ENCODE results near the gene MARK1.

MARK1 gene

DNA sequence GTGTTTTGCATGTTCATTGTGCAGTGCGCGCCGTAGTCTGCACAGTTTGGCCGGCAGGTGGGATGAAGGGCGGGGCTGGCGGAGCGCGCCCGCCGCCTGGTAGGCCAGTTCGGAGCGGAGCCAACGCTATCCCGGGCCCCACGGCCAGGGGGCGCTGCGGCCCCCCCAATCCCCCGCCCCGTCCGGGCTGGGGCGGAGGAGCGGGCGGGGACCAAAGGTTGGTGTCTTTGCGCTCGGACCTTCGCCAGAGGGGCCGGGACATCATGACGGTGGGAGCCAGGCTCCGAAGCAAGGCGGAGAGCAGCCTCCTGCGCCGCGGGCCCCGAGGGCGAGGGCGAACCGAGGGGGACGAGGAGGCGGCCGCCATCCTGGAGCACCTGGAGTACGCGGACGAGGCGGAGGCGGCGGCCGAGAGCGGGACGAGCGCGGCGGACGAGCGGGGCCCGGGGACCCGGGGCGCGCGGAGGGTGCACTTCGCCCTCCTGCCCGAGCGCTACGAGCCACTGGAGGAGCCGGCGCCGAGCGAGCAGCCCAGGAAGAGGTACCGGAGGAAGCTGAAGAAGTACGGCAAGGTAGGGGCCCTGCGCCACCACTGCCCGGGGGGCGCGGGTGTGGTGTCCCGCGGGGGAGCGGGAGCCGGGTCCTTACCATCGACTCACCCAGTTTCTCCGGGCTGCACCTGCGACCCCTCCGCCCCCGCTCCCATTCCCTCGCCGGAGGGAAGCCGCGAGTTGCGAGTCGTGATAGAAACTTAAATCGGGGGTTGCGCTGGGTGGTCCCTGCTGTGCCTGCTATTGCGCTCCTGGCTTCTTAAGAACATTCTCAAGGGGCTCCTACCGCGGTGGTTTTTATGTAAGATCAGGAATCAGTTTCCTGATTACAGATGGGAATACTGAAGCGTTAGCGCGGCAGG lies 162.5 kb downstream of the MARK1 start, which contains the start of gene C1orf115:
C1orf115 (plus strand) TSS at position 224 of the 913 bp plus-strand sequence; CDS start at position 264, 40 bp downstream.
- peak; percentile 78 for DNase-seq (ENCODE audit: low spot score)

DNA sequence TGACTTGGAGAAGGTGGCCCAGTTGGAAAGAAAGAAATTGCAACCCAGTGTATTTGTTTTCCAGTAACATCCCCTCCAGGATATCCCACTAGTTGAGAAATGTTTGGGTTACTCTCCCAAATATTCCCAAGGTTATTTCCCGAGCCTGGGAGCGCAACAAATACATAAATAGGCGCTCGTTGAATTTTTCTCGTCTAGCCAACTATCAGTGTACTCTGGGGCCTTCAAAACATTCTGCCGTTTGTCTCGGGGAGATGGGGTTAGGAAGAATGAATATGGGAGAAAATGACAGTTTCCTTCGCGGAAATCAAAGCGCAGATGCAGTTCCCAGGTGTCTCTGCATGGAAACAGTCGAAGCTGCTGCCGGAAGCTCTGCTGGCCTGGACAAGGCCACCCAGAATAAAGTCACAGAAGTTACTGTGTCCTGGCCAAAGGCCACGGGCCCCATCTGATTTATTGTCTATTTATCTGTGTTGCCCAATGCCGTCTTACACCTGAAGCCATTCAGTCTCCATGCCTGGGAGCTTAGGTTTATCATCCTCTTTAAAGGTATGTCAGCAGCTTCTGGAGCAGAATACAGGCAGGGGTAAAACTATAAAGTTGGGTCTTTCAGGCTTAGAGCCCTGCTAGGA lies 163.2 kb downstream of the MARK1 start:
- DNase-seq (ENCODE audit: low spot score): no peak

DNA sequence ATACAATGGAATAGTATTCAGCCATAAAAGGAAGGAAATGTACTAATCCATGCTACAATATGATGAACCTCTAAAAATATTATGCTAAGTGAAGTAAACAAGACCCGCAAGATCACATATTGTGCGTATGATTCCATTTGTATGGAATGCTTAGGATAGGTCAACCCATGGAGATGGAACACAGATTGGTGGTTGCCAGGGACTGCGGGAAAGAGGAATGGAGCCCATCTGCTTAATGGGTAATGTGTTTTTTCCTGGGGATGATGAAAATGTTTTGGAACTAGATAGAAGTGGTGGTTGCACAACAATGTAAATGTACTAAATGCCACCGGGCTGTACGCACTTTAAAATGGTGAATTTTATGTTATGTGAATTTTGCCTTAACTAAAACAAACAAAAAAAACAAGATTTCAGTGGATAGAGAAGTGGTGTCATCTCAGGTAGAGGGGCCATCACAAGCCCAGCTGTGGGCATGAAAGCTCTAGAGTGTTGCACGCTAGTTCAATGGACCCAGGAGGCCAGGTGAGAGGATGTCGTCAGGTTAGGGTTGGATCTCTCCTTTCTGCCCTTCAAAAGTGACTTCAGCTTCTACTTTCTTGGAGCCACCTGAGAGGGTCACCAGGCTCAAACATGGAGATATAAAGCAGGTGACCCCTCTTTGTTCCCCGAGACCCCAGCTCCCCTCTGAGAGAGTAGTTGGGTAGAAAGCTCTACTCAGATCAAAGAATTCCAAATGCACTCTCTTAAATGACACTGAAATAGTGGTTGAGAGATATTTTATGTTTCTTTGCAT lies 164.7 kb downstream of the MARK1 start:
- DNase-seq (ENCODE audit: low spot score): peak; percentile 36

DNA sequence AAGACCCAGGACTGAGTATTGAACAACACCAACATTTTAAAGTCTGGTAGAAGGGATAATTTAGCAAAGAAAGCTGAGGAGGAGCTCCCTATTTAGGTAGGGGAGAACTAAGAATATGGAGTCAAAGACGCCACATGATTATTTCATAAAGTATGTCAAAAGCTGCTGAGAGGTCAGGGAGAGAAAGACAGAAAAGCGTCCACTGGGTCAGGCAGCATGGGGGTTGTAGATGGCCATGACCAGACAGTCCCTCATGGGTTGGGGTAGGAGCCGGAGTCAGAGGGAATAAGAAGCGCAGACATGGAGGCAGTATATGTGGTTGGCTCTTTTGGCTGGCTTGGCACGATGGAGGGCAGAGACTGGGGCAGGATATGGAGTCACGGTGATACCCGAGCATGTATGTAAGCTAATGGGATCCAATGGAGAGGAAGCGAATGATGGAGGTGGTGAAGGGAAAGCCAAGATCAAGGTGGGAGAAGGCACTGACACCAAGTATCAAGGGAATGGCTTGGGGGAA lies 167.0 kb downstream of the MARK1 start:
- no peak for DNase-seq (ENCODE audit: low spot score)

DNA sequence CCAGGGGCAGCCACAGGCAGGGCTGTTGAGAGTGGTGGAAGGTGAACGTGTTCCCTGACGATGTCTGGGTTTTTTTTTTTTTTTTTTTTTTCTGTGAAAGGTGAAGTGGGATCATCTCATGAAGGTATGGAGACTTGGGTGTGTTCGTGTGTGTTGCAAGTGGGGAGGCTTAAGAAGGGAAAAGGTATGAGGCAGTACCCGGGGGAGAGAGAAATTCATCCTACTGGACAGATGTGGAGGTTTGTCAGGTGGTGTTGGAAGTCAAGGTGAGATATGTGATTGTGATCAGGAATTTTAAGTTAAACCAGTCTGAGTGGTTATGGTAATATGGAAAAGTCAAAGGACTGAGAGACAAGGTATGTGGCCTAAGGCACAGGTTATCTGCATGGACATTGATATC lies 167.5 kb downstream of the MARK1 start:
- no peak for DNase-seq (ENCODE audit: low spot score)

DNA sequence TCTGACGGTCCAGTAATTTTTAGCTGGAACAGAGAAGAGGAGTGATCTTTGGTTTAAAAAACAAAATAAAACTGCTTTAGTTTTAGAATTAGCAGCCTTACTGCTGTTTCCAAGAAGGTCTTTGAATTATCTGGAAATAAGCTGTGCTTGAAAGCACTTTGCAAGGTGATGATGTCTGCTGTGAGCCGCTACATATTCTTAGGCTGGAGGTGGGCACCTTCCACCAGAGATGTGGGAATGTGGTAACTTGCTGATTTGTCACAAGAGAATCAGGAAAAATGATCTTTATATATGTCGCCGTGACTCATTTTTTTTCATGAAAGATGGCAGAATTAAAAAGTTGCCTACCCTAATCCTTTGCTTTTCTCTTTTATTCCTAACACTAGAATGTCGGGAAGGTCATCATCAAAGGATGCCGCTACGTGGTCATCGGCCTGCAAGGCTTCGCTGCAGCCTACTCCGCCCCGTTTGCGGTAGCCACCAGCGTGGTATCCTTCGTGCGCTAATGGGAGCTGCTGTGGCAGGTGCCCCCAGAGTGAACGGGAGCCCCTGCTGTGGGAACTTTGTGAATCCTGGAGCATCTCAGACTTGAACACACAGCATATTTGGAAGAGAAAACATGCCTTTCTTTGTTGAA lies 168.4 kb downstream of the MARK1 start:
- DNase-seq (ENCODE audit: low spot score): no peak

DNA sequence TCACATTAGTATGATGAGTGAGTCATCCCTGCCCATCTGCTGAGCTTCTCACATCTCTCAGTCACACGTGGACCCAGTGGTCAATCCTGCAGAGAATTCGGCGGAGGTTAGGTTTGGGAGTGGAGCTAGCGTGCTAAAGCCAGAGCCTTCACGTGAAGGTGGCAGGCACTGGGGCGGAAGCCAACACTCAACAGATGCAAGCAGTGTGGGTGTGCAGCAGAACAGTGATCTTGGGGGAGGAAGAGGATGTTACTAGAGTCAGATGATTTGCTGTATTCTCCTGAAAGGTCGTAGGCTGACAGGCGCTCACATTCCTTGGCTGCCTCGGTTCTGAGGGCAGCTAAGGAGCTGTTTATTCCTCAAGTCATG lies 168.9 kb downstream of the MARK1 start:
- peak; percentile 43 for DNase-seq (ENCODE audit: low spot score)

DNA sequence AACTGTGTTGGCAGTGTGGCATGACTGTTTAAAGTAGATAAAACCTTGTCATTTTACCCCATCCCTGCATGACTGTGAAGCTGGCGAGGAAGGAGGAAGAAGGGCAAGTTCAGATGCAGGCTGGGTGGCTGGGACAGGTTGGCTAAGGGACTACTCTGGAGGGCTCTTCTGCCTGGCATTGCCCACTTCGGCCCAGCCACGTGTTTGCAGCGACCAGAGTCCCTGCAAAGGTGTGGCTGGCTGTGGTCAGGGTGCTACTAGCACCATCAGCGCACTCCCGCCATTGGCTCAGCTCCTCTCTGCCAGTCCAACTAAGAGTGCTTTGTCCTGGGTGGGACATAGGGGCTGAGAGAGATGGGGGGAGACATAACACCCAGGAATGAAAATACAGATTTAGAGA lies 169.4 kb downstream of the MARK1 start:
- DNase-seq (ENCODE audit: low spot score): no peak

DNA sequence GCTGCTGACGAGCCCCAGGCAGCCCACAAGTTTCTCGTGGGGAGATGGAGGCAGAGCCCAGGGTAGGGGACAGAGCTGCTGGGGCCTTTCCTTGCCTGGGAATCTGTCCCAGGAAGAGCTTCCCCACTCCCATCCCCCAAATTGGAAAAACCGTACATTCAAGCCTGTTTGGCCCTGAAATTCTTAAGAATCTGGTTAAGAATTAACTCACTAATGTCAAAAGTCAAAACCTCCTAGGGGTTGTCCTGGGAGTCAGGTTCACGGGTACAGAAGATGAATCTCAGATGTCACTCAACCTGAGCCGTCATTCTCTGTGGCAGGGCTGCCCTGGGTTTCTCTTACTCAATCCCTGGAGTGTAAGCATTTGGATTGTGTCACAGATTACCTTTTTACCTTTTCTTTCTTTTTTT lies 170.7 kb downstream of the MARK1 start:
- DNase-seq (ENCODE audit: low spot score): no peak

DNA sequence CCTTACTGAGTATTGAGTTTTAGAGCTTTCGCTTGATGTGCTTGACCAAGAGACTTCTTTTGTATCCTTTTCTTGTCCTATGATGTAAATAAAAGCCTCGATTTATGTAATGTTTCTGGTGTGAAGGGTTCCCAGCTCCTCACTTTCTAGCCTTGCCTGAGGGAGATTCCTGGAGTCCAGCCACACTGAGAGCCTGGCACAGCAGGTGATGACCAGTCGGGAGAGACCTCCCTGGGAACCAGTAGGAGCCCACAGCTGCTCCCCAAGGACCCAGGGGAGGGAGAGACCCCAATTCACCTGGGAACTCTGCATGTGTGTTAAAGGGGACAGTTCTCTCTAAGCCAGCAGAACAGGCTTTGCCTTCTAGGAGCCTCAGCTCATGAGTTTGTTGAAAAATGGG lies 171.1 kb downstream of the MARK1 start:
- no peak for DNase-seq (ENCODE audit: low spot score)

DNA sequence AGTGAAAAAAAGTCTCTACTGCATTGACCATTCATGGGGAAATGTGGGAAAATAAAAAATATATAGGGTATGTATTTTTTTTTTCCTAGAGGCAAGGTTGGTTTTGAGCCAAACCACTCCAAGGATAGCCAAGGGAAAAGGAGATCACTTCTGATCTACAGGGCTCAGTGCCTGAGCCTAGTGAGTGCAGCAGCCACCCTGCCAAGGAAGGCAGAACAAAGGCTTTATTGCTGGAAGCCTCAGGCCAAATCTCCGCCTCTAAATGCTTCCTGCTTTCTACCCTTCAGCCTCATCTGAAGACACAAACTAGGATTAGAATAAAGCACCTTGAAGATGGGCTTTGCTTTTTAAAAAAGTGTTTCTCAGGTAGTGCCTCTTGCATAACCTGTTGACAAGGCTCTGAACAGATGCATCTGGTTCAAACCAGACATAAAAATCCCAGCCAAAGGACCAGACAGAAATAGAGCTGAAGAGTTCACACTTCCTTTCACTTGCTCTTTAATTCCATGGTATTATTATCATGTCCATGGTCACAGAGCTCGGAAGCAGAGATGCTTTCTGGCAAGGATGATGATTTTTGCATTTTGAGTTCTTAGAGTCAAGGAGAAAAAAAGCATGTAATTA lies 172.7 kb downstream of the MARK1 start:
- DNase-seq (ENCODE audit: low spot score): no peak

DNA sequence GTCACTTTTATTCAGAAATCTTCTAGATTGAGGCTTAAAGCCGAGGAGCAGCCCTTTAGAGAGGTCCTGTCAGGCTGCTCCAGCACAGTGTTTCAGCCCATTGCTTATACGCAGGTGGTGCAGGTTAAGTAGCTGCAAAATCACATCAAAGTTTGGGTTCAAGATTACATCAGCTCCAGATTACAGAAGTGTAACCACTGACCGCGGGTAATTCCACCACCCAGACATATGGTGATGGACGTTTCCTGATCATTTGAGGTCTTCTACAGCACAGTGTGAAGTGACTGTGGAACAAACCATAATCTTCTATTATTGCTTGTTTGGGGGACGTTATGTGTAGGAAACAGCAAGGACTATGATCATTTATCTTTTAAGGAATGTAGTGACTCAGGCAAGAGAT lies 174.0 kb downstream of the MARK1 start:
- DNase-seq (ENCODE audit: low spot score): no peak

DNA sequence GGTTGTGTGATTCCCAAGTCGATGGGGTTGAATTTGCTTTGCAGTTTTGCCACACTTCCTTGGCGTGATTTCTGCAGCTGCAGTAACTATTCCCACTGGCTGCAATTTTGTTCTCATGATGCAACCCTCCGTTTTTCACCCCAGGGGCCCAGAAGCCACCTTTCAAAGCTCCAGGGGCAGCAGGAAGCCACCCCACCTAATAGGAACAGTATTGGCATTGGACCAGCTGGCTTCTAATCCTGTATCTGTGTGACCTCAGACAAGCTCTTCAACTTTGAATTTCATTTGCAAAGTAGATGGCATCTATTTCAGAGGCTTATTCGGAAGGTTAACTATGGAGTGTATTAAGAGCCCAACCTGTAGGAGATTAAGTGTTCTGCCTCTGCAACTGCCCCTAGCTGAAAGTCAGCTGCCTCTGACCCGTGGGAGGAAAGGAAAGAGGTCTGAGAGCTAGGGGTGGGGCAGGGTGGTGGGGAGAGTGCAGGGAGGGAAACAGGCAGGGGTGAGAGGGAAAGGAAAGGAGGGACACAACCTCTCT lies 174.9 kb downstream of the MARK1 start:
- no peak for DNase-seq (ENCODE audit: low spot score)

DNA sequence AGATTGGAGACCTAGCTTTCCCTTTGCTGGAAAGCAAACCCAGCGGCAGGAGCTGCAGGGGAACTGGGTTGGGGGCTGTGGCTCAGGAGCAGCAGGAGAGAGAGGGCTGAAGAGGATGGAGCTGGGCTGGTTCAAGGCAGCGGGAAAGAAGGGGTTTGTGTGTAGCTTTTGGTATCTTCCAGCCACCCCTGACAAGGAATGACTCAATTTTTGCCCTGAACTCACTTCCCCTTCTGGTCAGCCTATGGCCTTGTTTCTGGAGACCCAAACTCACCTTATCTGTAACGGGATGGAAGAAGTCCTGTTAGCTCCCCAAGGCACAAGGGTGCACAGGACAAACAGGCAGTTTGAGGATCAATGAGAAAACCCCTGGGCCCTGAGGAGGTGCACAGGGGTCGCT lies 175.4 kb downstream of the MARK1 start:
- DNase-seq (ENCODE audit: low spot score): no peak

DNA sequence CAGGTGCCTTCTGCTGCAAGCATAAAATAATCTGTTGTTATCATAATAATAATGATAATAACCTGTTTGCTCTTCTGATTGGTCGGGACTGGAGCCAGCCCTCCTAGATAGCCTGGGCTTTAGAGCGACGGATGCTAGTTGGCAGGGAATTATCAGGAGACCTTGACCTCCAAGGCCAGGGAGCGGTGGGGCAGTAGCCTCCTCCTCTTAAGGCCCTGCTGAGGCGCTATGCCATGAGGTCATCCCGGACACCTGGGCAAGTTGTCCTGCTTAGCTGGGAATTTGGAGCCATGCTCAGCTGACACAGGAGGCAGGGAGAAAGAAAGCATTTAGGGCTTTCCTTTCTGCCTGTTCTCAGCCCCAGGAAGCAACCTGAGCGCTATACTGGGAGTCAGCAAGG lies 177.8 kb downstream of the MARK1 start:
- DNase-seq (ENCODE audit: low spot score): no peak

DNA sequence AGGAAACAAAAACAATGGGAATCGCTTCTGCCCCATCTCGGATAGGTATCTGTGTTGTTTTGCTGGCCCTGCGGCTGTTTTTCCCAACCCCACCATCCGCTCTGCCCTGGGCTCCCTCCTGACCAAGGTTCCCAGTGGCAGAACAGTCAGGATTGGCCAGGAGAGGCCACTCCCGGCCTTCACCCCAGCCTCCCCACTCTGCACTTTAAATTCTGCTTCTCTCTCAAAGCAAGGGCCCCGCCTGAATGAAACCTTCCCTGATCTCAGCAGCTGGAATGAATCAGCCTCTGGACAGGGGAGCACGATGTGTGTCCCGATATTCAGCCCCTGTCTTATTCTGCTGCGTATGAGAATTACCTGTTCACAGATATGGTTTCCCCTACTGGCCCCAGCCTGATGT lies 178.5 kb downstream of the MARK1 start:
- no peak for DNase-seq (ENCODE audit: low spot score)

DNA sequence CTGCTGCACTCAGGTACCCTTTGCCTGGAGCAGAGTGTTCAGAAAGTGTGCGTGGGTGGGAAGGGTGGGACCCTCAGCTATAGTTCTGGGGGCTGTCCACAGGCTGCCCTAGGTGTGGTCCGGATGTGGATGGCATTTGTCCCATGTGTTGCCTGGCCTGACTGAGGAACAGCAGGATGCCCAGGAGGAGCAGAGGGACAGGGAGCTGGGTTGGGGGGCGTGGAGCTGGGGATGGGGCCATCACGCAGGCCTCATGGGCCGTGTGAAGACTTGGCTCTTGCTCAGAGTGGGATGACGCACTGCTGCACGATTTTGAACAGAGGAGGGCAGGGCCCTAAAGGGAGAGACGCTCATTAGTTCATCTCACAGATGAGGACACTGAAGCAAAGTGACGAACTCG lies 179.2 kb downstream of the MARK1 start:
- no peak for DNase-seq (ENCODE audit: low spot score)

DNA sequence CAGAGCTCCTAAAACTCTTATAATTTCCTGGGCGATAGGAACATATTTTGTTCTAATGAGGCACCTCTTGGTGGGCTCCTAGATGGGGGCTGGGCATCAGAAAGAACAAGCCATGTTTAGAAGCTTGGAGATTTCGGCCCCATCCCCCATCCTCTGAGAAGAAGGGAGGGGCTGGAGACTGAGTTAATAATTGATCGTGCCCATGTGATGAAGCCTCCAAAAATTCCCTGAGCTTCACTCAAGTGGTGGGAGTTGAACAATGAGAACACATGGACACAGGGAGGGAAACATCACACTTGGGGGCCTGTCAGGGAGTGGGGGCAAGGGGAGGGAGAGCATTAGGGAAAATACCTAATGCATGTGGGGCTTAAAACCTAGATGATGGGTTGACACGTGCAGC lies 180.3 kb downstream of the MARK1 start:
- no peak for DNase-seq (ENCODE audit: low spot score)

DNA sequence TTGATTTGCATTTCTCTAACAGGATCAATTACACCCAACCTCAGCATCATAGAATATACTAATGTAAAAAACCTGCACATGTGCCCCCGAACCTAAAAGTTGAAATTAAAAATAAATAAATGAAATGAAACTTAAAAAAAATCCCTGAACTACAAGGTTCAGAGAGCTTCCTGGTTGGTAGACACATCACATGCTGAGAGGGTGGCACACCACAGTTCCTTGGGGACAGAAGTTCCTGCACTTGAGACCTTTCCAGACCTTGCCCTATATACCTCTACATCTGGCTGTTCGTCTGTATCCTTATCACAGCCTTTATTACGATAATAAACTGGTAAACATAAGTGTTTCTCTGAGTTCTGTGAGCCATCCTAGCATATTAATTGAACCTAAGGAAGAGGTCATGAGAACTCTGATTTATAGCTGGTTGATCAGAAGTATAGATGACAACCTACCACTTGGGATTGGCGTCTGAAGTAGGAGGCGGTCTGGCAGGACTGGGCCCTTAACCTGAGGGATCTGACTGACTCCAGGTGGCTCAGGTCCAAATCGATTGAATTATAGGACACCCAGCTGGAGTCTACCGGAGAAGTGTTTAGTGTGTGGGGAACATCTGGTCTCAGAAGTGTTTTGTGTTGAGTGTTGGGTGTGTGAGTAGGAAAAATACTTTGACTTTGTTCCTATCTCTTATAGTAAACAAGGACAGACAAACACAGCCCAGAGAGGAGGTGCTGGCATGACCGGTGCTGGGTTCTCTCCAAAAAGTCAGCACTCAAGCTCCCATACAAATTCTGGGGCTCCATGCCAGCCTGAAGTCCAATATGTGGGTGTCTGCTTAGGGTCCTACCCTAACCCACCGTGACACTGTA lies 181.2 kb downstream of the MARK1 start:
- DNase-seq (ENCODE audit: low spot score): no peak

DNA sequence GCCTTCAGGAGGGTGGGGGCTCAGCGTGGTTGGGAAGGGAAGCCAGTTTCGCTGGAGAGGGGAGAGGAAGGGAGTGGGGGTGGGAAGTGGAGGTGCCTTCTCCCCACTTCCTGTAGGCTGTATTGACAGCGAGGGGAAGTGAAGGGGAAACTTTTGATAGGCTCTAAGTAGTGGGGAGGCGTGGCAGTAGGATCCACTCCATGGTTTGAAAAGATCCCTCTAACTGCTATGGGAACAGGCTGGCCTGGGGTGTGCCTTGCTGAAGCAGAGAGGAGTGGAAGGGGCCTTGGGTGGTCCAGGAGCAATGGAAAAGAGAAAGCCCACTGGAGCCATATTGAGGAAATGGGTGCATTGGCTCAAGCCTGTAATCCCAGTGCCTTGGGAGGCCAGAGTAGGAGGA lies 182.4 kb downstream of the MARK1 start:
- DNase-seq (ENCODE audit: low spot score): no peak
